Measurements from ENCODE around the gene TEPSIN.

DNA sequence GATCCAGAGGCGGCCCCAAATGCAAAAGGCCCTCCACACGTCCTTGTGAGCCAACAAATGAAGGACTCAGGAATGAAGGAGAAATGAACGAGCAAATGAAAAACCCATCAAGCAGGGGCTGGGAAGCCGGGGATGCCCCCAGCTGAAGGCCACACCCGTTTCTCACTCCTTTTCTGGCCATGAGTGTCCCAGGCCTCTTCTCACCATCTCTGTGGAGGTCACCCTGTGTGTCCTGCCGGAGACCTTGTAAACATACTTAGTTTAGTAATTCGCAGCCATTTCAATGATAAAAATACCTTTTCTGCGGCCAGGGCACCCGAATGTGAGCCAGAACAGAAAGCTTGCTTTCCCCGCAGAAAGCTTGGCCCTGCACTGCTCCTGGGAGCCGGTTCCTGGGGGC, 51.7 kb downstream of the TEPSIN start:
- TF ChIP-seq ZNF138 (CRISPR knock-in tag; conservative IDR thresholded peaks at IDR 0.05) = no peak
- no peak for TF ChIP-seq MXD4 (CRISPR knock-in tag; IDR thresholded peaks at IDR 0.05; ENCODE audit: borderline replicate concordance)
- TF ChIP-seq, protein P1, sequence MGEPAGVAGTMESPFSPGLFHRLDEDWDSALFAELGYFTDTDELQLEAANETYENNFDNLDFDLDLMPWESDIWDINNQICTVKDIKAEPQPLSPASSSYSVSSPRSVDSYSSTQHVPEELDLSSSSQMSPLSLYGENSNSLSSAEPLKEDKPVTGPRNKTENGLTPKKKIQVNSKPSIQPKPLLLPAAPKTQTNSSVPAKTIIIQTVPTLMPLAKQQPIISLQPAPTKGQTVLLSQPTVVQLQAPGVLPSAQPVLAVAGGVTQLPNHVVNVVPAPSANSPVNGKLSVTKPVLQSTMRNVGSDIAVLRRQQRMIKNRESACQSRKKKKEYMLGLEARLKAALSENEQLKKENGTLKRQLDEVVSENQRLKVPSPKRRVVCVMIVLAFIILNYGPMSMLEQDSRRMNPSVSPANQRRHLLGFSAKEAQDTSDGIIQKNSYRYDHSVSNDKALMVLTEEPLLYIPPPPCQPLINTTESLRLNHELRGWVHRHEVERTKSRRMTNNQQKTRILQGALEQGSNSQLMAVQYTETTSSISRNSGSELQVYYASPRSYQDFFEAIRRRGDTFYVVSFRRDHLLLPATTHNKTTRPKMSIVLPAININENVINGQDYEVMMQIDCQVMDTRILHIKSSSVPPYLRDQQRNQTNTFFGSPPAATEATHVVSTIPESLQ (CRISPR knock-in tag; IDR thresholded peaks at IDR 0.05) = no peak
- no peak for TF ChIP-seq CTCF (IDR thresholded peaks at IDR 0.05)
- TF ChIP-seq NFE2L1 (CRISPR knock-in tag; IDR thresholded peaks at IDR 0.05) = no peak
- no peak for TF ChIP-seq CREB1 (CRISPR knock-in tag; IDR thresholded peaks at IDR 0.05)
- no peak for TF ChIP-seq TEAD4 (CRISPR knock-in tag; IDR thresholded peaks at IDR 0.05)
- TF ChIP-seq, protein P2, sequence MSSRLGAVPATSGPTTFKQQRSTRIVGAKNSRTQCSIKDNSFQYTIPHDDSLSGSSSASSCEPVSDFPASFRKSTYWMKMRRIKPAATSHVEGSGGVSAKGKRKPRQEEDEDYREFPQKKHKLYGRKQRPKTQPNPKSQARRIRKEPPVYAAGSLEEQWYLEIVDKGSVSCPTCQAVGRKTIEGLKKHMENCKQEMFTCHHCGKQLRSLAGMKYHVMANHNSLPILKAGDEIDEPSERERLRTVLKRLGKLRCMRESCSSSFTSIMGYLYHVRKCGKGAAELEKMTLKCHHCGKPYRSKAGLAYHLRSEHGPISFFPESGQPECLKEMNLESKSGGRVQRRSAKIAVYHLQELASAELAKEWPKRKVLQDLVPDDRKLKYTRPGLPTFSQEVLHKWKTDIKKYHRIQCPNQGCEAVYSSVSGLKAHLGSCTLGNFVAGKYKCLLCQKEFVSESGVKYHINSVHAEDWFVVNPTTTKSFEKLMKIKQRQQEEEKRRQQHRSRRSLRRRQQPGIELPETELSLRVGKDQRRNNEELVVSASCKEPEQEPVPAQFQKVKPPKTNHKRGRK (CRISPR knock-in tag; IDR thresholded peaks at IDR 0.05; ENCODE audit: borderline replicate concordance) = no peak
- TF ChIP-seq, protein P3, sequence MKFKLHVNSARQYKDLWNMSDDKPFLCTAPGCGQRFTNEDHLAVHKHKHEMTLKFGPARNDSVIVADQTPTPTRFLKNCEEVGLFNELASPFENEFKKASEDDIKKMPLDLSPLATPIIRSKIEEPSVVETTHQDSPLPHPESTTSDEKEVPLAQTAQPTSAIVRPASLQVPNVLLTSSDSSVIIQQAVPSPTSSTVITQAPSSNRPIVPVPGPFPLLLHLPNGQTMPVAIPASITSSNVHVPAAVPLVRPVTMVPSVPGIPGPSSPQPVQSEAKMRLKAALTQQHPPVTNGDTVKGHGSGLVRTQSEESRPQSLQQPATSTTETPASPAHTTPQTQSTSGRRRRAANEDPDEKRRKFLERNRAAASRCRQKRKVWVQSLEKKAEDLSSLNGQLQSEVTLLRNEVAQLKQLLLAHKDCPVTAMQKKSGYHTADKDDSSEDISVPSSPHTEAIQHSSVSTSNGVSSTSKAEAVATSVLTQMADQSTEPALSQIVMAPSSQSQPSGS (CRISPR knock-in tag; IDR thresholded peaks at IDR 0.05; ENCODE audit: borderline replicate concordance, low read depth) = no peak
- no peak for TF ChIP-seq CREM (CRISPR knock-in tag; IDR thresholded peaks at IDR 0.05)
- no peak for TF ChIP-seq ATF3 (CRISPR knock-in tag; conservative IDR thresholded peaks at IDR 0.05)
- no peak for TF ChIP-seq ZNF121 (CRISPR knock-in tag; IDR thresholded peaks at IDR 0.05)
- TF ChIP-seq, protein P4, sequence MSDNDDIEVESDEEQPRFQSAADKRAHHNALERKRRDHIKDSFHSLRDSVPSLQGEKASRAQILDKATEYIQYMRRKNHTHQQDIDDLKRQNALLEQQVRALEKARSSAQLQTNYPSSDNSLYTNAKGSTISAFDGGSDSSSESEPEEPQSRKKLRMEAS (CRISPR knock-in tag; IDR thresholded peaks at IDR 0.05) = no peak

Measured in WTC11 (cell line).